GM21737 (cell line): ENCODE measurements around the gene UST.
A peak's percentile ranks its signal among the peaks of the same experiment; 100 is the strongest.

Experiments used
- ATAC-seq: cut with Tn5 transposase; IDR thresholded peaks from one replicate; pipeline ENCODE4 v1.9.1; 2021; ENCODE audit warnings: mild to moderate bottlenecking, moderate library complexity; ENCODE audit not compliant: unreplicated experiment

The UST gene

DNA sequence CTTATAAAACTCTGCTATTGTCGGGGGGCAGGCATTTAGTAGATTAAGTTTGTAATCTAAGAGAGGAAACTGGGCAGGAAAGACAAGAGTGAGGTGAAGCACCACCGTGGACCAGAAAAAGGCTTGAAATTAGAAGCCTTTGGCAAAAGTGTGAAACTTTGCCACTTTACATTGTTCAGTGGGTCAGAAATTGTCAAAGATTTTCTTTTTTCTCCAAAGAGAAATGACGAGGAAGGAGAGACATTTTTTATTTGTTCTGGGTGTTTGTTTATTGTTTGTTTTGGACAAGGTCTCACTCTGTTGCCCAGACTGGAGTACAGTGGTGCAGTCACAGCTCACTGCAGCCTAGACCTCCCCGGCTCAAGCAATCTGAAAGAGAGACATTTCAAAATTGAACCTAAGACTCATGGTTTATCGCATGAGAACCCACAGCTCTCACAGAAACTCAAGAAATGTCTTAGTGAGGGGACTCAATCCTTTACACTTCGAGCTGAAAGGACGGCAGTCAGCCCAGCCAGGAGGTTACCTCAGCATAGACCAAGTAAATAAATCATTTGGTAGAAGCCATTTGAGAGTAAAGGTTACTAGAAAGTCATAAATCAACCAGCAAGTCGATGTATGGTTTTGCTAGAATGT lies 307.8 kb downstream of the UST start:
- peak; percentile 74 for ATAC-seq

DNA sequence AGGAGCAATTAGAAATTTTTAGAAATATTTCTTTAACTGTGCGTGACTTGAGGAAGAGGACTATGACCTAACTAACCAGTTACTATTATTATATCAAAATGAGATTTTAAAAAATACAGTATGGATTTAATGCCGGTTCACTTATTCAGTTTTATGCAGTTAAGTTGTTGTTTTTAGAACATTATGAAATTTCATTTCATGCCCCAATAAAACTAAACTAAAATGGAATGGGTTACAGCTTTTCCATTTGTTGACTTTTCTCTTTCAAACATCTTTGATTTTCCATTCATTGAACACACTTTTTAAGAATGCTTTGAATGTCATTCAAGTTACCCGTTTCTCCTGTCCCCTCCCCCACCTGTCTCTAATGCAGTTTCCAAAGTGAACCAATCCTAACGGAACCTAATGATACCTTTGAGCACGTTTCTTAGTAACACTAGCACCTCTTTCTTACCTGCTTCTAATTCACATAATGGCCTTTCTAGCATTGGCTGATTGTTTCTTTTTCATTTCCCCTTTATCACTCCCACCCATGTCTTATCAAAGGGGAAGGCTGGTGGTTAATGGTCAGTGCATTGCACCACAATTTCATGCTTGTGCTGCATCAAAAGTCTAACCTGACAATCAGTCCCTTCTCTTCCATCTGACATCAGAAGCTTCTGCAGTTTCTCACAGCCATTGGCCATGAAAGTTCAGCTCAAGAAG lies 308.5 kb downstream of the UST start:
- ATAC-seq, result no peak

DNA sequence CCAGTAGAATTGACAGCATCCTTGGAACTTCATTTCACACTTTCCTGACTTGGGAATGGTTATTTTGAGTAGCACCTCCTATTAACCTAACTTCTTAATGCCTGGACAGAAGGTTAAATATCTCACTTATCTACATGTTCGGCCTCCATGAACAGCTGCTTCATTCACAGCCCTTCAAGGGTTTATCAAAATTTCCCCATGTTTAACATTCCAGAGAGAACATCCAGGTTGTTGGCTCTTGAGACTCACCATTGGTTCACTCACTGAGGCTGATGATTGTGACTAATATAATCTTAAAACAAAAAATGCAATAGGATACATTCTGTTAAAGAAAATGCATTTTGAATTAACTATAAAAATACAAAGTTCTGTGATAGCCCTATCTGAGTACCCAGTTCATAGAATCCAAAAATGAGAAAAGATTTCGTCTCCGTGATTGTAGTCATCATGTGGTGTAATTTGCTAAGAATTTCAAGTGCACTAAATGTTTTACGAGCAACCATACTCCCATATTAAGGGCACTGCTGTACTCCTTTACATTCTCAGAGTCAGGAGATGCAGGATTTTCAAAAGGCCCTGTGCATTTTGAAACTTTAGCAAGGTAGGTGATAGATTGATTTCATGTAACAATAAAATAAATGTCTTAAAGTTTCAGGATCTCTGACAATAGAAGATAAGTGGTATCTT lies 310.1 kb downstream of the UST start:
- no peak for ATAC-seq

DNA sequence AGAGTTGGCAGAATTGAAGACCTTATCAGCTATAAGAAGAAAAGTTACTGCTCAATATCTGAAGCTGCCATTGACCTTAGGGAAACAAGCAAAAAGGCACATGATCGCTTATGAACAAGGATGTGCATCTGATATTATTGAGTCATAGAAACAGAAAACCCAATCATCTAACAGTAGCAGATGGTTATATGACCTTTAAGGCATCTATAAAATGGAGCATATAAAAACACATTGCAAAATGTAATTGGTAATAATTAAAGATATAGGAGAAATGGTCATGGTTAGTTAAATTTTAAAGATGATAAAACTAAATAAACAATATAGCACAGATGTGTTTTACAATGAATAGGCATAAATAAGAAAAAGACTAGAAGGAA lies 310.6 kb downstream of the UST start:
- no peak for ATAC-seq

DNA sequence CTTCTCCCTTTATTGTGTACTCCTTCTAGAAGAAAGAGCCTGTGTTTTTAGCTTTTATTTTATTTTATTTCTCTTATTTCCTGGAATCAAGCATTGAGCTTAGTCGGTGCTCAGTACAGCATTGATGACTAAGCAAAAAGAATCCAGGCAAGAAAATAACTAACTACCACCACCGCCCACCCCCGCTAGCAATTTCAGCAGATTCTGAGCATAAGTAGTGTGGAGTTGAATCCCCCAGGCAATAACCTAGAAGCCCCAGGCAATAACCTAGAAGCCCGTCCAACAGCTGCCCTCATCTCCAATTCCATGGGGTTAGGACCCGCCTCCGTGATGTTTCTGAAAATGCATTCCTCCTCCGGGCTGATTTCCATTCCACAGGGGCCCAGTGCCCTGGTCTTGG lies 312.7 kb downstream of the UST start:
- no peak for ATAC-seq

DNA sequence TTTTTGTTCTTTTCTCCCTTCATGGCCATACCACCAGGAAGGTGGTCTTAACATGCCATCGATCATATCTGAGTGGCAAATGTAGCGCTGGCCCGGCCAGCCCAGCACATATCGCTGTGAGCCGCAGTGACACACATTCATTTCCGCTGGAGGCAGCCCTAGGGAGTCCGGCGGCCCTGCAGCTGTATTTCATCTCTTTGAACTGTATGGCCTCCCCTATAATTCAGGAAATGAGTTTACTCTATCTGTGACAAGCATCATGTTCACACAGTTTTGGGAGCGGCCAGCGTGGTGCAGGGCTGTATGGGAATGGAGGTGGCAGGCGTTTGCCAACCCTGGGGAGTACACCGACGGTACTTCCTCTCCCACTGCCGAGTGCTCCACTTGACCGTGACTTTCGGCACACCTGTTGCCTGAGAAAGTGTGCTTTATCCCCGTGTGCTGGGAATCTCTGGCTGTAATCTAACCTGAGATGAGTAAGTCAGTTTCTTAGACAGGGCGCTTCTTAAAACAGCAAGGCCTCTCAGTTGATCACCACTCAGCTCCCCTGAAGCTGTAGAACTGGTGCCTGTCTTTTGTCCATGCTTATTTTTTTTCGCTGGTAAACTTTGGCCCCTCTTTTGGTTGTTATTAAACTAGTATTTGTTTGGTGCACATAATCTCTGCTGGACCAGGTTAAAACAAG lies 313.6 kb downstream of the UST start:
- ATAC-seq, result peak; percentile 81

DNA sequence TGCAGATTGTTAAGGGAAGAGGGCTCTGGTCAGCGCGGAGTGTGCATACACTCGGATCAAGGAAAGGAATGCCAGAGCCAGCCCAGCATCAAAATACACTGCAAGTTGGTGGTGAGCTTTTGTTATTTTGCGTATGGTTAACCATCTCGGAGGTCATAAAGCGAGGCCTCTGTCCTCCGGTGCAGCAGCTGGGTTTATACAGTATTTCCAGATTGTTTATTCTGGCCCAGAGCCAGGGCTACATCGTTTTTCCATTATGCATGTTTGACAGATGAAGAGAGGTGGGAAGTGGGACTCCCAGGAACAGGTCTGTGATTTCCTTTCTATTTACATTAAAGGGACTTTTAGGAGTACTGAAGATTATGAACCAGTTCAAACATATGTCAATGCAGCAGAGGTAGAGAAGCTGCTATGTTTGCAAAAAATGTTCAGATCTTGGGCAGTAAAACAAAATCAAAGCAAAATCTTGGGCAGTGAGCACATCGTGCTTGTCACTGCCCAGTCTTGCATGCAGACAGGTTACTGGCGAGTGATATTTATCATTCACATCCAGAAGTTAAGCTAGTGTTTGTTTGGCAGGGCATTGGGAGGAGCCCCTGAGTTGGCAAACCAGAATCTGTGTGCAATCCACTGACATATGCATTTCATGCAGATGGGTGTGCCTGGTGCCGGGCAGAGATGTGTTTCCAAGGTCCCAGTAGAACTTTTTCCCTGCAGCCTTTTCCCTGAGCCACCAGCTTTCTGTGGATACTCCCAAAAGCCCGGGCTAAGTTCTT lies 314.3 kb downstream of the UST start:
- ATAC-seq, result no peak

DNA sequence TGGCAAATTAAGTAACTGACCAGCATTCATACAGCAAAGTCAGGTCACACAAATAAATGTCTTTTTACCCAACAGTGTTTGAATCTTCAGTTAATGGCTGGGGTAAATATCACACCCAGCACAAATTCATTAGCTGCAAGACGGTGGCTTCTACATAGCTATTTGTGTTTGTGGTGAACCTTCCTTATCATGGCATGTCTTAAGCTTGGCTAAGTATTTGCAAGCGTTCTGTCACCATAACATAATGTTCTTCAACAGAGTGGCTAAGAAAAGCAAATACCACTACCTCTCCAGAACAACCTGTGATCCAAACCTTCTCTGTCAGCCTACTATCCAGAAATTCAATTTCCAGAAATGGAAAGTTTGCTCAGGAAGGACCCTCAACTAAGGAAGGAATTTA lies 315.1 kb downstream of the UST start:
- ATAC-seq, result no peak

DNA sequence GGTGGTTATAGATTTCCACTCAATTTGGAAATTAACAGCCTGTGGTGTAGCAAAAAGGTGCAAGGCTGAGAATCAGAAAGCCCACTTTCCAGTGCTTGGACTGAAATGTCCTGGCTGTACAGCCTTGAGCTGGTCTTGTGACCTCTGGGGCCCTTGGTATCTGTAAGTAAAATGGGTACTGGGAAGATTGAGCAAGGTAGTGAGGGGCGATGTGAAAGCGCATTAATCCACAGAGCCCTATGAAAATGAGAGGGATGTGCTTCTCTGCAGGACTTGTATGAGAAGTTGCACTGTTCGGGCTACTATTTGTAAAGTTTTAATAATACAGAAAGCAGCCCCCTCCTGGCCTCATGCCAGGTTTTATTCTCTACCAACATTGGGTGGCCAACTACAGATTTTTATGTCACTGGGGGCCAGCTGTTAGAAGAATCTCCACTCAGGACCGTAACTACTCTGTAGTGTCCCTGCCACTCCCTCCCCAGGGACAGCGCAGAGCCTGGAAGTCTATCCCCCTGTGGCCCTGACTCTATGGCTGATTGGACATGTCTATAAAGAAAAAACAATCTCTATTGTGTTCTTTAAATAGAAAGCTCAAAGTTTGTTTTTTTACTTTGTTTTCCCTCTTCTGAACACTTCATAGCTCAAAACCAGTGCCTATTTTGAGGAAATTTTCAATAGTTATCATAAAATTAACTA lies 316.0 kb downstream of the UST start:
- no peak for ATAC-seq

DNA sequence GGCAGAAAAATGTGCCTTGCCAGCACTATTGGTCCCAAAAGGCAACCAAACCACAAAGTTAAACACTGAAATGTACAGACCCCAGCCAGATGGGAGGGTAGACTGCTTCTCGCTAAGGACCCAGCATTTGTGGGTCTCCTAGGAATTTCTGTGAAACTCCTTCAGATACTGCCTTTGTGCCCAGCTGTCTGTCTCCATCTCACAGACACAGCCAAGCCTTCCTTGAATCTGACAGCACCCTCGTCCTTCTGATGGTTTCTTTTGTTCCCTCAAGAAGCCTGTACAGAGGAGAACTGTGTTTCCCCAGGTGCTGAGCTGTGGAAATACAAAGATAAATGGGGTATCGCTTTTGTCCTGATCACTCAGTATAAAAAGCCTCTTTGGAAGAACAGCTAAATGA lies 316.6 kb downstream of the UST start:
- no peak for ATAC-seq

DNA sequence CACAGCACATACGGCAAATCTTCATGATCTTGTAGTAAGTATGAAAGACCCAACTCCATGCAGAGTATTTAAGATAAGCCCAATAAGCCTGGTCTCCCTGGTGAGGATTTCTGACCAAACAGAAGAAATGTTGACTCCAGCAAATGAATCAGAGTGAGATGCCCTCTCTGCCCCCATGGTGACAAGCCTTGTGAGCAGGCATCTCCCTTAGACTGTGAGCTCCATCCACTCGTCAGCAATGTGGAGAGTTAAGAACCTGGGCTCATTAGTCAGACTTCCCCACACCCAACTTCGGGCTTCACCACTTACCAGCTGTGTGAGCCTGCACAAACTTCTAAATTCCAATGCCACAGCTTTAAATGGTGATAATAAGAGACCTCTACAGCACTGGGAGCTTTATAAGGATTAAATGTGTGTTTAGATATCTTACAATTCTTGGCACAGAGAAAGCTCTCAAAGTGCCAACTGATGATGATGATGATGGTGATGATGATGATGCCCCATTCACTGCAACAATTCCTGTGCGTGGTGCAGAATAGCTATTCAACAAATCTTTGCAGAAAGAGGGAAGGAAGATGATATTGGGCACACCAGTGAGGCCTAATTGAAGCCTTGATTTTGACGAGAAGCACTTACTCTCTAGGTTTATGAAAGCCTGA lies 317.3 kb downstream of the UST start:
- no peak for ATAC-seq

DNA sequence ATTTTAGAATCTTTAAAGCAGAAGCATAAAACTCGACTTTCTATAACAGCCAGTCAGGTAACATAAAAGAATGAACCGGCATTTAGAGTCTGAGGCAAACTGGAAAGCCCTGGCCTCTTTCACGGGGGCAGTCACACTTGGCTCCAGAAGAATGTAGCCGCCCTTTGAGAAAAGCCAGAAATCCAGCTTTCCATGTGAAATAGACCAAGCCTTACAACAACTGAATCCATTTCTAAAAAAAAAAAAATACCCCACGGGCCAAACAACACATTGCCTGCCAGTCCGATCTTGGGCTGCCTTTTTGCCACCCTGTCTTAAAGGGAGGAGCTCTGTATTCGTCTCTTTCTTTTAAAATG lies 317.8 kb downstream of the UST start:
- ATAC-seq, result no peak

DNA sequence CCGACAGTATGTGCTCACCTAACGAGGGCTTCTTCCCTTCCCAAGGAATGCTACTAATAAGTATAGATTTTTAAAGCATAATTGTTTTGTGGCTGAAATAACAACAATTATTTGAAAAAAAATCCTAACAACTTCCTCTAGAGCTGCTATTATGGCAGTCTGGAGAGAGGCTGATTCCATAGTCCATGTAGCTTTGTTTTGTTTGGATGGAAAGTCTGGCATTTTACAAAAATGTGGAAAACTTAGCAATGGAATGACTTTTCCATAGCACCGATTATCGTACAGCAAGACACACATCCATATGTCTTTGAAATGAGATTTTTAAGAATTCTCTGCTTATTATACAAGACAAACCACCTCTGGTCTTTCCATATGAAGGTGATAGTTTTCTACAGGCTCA lies 318.3 kb downstream of the UST start:
- ATAC-seq, result no peak

DNA sequence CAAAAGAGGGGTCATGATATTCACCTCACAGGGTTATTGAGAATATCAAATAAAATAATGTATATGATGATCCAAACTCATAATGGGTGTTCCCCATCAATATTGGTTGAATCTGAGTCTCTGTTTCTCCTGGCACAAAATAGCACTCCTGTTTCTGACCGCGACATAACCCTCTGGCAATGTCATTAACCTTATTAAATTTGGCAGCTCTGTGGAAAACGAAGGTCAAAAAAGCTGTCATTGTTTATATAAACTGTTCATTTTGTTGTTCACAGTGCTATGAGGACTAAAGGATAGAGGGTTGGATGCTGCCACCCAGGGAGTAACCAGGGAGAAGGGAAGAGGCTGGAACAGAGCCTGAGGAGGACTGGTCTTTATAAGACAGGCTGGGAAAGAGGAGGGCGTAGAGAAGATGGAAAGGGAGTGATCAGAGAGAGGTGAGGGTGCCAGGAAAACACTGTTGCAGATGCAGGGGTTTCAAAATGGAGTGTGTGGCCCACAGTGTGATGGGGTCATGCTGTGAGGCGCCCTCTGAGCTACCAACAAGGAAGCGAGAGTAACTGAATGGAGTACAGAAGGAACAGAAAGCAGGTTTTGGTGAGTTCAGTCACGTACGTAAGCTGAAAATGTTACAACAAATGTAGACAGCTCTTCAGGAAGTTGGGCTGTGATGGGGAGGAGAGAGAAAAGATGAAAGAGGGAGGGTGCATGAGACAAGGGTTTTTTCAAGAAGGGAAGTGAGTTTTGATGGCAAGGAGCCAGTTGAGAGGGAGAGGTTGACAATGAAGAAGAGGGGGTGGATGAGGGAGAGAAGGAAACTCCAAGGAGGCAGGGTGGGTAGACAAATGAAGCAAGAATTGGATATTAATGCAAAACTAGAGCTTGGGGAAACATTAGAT lies 319.1 kb downstream of the UST start:
- peak; percentile 93 for ATAC-seq

DNA sequence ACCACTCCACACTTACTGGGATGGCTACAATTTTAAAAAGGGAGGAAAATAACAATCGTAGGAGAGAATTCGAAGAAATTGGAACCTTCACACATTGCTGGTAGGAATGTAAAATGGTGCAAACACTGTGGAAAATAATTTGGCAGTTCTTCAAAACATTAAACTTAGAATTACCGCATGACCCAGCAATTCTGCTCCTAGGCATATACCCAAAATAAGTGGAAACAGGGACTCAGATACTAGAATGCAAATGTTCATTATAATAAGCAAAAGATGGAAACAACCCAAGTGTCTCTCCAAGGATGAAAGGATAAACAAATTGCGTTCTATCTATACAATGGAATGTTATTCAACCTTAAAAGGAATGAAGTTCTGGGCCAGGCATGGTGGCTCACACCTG lies 325.2 kb downstream of the UST start:
- ATAC-seq, result no peak

DNA sequence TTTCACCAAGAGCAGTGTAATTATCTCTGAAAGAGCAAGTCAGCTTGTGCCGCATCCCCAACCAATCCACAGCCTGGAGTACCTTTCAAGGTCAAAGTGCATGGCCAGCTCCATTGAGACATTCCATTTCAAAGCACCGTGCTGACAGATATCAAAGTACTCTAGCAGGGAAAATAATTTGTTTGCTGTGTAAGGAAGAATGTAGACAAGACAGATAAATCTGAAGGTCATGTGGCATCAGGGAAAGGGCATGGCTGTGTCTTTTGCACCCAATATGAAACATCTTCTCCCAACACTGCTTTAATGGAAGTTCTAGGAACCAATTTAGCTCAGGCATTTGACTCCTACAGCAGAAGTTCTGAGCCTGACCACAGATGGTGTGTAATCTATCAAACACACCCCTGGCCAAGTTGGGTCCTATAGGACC lies 328.0 kb downstream of the UST start:
- ATAC-seq, result no peak

DNA sequence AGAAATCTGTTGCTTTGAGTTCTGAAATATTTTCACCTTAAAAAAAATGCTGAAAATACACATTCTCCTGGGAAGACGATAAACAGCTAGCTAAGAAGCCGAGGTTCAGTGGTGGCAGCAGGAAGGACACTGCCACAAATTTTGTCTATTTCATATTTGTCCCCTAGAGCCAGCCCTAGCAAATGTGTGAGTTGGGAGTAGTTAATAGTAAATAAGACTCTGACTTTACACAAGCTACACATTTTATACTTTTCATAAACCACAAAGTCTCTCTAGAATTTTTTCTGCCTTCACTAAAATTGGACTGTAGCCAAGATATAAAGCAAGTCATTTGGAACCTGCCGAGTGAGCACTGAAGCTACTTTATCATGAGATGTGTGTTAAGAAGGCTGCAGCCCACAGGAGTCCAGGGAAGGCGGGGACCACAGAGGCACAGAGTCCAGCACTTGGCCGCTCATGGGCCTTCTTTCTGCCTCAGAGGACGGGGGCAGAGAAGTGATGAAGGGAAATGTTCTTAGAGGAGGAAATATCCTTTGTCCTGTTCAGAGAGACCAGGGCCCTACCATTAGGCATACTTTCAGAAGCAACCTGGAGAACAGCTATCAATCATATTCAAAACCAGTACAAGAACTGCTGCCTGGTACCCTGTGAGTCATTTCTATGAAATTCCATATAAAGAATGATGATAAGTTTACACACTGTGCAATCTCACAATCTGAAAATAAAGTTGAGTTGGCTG lies 329.0 kb downstream of the UST start:
- ATAC-seq, result no peak

DNA sequence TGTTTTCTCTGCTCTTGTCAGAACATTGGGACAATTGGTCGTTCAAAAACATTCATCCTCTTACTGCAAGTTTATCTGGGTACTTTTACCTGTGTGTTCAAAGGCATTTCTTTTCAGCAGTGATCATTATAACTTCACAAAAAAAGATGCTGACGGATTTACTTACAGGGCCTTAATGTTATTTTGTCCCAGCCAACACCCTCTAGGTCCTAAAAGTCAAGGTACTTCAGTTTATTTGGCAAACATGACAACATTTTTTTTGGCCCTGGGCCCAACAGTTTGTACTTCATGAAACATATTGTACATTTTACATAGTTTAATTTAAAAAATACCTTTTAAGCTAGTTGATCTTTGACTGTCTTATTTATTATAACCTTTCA lies 329.5 kb downstream of the UST start:
- ATAC-seq, result no peak
